H9 (cell line): ENCODE measurements around the gene CDH4. TPM values are rescaled to one million over a fixed set of nuclear protein-coding genes. Genes with fewer than 3 reads are reported as not detected.

ENCODE experiments used
- DNase-seq: peaks from one replicate; pipeline ENCODE4 v3.0.0-alpha.2; 2017
- H2AFZ ChIP-seq: one replicate; pipeline ENCODE4 v1.6.1; 2013; ENCODE audit warnings: mild to moderate bottlenecking, low read length, control low read depth, moderate library complexity
- H2AK5ac ChIP-seq: 2 replicates; pipeline ENCODE4 v1.6.1; 2013; ENCODE audit warnings: low read length, control low read depth, mixed read lengths; ENCODE audit not compliant: insufficient read length
- H2BK120ac ChIP-seq: one replicate; pipeline ENCODE4 v1.6.1; 2013; ENCODE audit warnings: low read depth, mild to moderate bottlenecking, low read length, control low read depth, inconsistent platforms; ENCODE audit not compliant: poor library complexity, severe bottlenecking
- H2BK12ac ChIP-seq: 2 replicates; pipeline ENCODE4 v1.6.1; 2013; ENCODE audit warnings: low read length, control low read depth, mixed read lengths, low read depth; ENCODE audit not compliant: insufficient read length
- H2BK15ac ChIP-seq: 2 replicates; pipeline ENCODE4 v1.6.1; 2013; ENCODE audit warnings: low read depth, low read length, control low read depth
- H2BK20ac ChIP-seq: one replicate; pipeline ENCODE4 v1.6.1; 2013; ENCODE audit warnings: low read depth, mild to moderate bottlenecking, low read length, control low read depth, inconsistent platforms; ENCODE audit not compliant: poor library complexity, severe bottlenecking
- H2BK5ac ChIP-seq: 2 replicates; pipeline ENCODE4 v1.6.1; 2013; ENCODE audit warnings: low read length, control low read depth, mixed read lengths; ENCODE audit not compliant: insufficient read length
- H3K14ac ChIP-seq: 2 replicates; pipeline ENCODE4 v1.6.1; 2013; ENCODE audit warnings: low read length, control low read depth; ENCODE audit not compliant: insufficient read depth
- H3K18ac ChIP-seq: 2 replicates; pipeline ENCODE4 v1.6.1; 2013; ENCODE audit warnings: low read depth, mild to moderate bottlenecking, mixed read lengths, low read length, control low read depth; ENCODE audit not compliant: insufficient read length
- H3K23ac ChIP-seq: 2 replicates; pipeline ENCODE4 v1.6.1; 2013; ENCODE audit warnings: low read length, control low read depth, mixed read lengths, low read depth; ENCODE audit not compliant: insufficient read length
- H3K23me2 ChIP-seq: 2 replicates; pipeline ENCODE4 v1.6.1; 2013; ENCODE audit warnings: low read depth, mild to moderate bottlenecking, mixed read lengths, low read length, control low read depth; ENCODE audit not compliant: insufficient read length, poor library complexity, severe bottlenecking
- H3K27ac ChIP-seq: 2 replicates; pipeline ENCODE4 v1.5.1; 2013; ENCODE audit warnings: low read length, control low read depth, mixed read lengths, low read depth; ENCODE audit not compliant: insufficient read length
- H3K27me3 ChIP-seq: 2 replicates; pipeline ENCODE4 v1.6.1; 2013; ENCODE audit warnings: low read length, control low read depth, inconsistent platforms; ENCODE audit not compliant: insufficient read depth
- H3K4ac ChIP-seq: 2 replicates; pipeline ENCODE4 v1.6.1; 2013; ENCODE audit warnings: low read depth, mild to moderate bottlenecking, control low read depth, inconsistent platforms, low read length, moderate library complexity
- H3K4me1 ChIP-seq: 2 replicates; pipeline ENCODE4 v1.6.1; 2013; ENCODE audit warnings: low read length, control low read depth, inconsistent platforms; ENCODE audit not compliant: insufficient read depth
- H3K4me2 ChIP-seq: 2 replicates; pipeline ENCODE4 v1.6.1; 2013; ENCODE audit warnings: low read length, control low read depth, mixed read lengths; ENCODE audit not compliant: insufficient read length, insufficient read depth
- H3K56ac ChIP-seq: 2 replicates; pipeline ENCODE4 v1.6.1; 2013; ENCODE audit warnings: low read depth, mild to moderate bottlenecking, mixed read lengths, low read length, control low read depth; ENCODE audit not compliant: insufficient read length
- H3K79me1 ChIP-seq: 2 replicates; pipeline ENCODE4 v1.6.1; 2013; ENCODE audit warnings: low read depth, mild to moderate bottlenecking, moderate library complexity, low read length, control low read depth, inconsistent platforms; ENCODE audit not compliant: insufficient read depth, poor library complexity, severe bottlenecking
- H3K79me2 ChIP-seq: 2 replicates; pipeline ENCODE4 v1.6.1; 2013; ENCODE audit warnings: low read length, control low read depth, inconsistent platforms; ENCODE audit not compliant: insufficient read depth
- H3K9ac ChIP-seq: 2 replicates; pipeline ENCODE4 v1.6.1; 2013; ENCODE audit warnings: low read length, control low read depth, mixed read lengths; ENCODE audit not compliant: insufficient read length; ENCODE audit errors: extremely low read depth
- H3K9me3 ChIP-seq: one replicate; pipeline ENCODE4 v1.6.1; 2013; ENCODE audit warnings: low read depth, low read length, inconsistent platforms; ENCODE audit not compliant: control insufficient read depth
- H3T11ph ChIP-seq: one replicate; pipeline ENCODE4 v1.6.1; 2013; ENCODE audit warnings: mild to moderate bottlenecking, low read length, control low read depth, inconsistent platforms
- H4K20me1 ChIP-seq: one replicate; pipeline ENCODE4 v1.6.1; 2013; ENCODE audit not compliant: control insufficient read depth, insufficient read length, insufficient read depth
- H4K5ac ChIP-seq: 2 replicates; pipeline ENCODE4 v1.6.1; 2013; ENCODE audit warnings: low read depth, mild to moderate bottlenecking, mixed read lengths, low read length, control low read depth; ENCODE audit not compliant: insufficient read length
- H4K8ac ChIP-seq: replicated peaks from 2 replicates; pipeline ENCODE4 v1.6.1; 2013; ENCODE audit warnings: low read length, control low read depth, mixed read lengths, low read depth; ENCODE audit not compliant: insufficient read length
- H4K91ac ChIP-seq: 2 replicates; pipeline ENCODE4 v1.6.1; 2013; ENCODE audit warnings: low read depth, mild to moderate bottlenecking, moderate library complexity, mixed read lengths, low read length, control low read depth; ENCODE audit not compliant: insufficient read length
- H3K27ac Mint-ChIP-seq, 3 experiments: 2 replicates in 2 of 3; 3 replicates in 1 of 3; pipeline ENCODE4 v1.8.0; 2020 to 2021; ENCODE audit warnings: mixed read lengths in 3 of 3, mild to moderate bottlenecking in 1 of 3, moderate library complexity in 1 of 3
- H3K27me3 Mint-ChIP-seq: 2 replicates; pipeline ENCODE4 v1.8.0; 2021; ENCODE audit warnings: low read depth, mild to moderate bottlenecking, moderate library complexity, mixed read lengths
- H3K36me3 Mint-ChIP-seq, 3 experiments: 2 replicates in 2 of 3; 3 replicates in 1 of 3; pipeline ENCODE4 v1.8.0; 2020 to 2021; ENCODE audit warnings: low read depth in 3 of 3, mixed read lengths in 3 of 3; ENCODE audit not compliant: insufficient read depth in 1 of 3
- H3K4me1 Mint-ChIP-seq, 2 experiments: 2 replicates each; pipeline ENCODE4 v1.8.0; 2020; ENCODE audit warnings: mixed read lengths in 2 of 2
- H3K4me3 Mint-ChIP-seq, 2 experiments: 2 replicates in 1 of 2; 3 replicates in 1 of 2; pipeline ENCODE4 v1.8.0; 2020 to 2021; ENCODE audit warnings: mild to moderate bottlenecking in 2 of 2, mixed read lengths in 2 of 2, moderate library complexity in 1 of 2
- H3K9me3 Mint-ChIP-seq, 2 experiments: 2 replicates in 1 of 2; 3 replicates in 1 of 2; pipeline ENCODE4 v1.8.0; 2020; ENCODE audit warnings: mild to moderate bottlenecking in 2 of 2, mixed read lengths in 2 of 2, moderate library complexity in 1 of 2
- CTCF ChIP-seq: fragments of 200-600 bp; sonication (generic); conservative IDR thresholded peaks from 3 replicates; pipeline ENCODE4 v1.8.0; 2021; ENCODE audit warnings: antibody characterized with exemption, mild to moderate bottlenecking
- WGBS: extraction: QIAGEN DNeasy Blood & Tissue Kit; methylation state at CpG from one replicate; pipeline ENCODE4 v1.1.7; 2013; ENCODE audit warnings: missing lambda C conversion rate, low lambda C conversion rate, mixed read lengths; ENCODE audit not compliant: insufficient read length; ENCODE audit errors: extremely low coverage; 5-methylcytosine and 5-hydroxymethylcytosine counted together
- total RNA-seq: library from RNA; stranded (reverse); gene quantifications from 2 replicates; pipeline ENCODE4 v1.2.1, GENCODE V29; 2021

The CDH4 gene
- total RNA-seq, 1 experiment from 2014 or later, result 3.0 TPM

- Histone ChIP-seq H4K5ac (no peak overlapping the region), H3K23ac (no peak overlapping the region), H3K79me1 (no peaks in the 10 kb centered on the region), H2BK15ac (no peak overlapping the region), H4K8ac (no peak overlapping the region), H3K56ac (no peak overlapping the region), H3K18ac (no peak overlapping the region), H2BK120ac (no peak overlapping the region), H3K4me1 (no peaks in the 10 kb centered on the region; the same call in 1 of the 2 replicates), H3T11ph (no peak overlapping the region), H3K4me2 (no peak overlapping the region), H2BK12ac (no peak overlapping the region), H4K20me1 (no peaks in the 10 kb centered on the region), H4K91ac (no peak overlapping the region), H2AFZ (no peak overlapping the region), H3K14ac (no peak overlapping the region), H3K27me3 (peaks cover 7% of the 10 kb centered on the region; the same call in 1 of the 2 replicates), H3K27ac (no peak overlapping the region), H3K9me3 (no peaks in the 10 kb centered on the region), H2BK5ac (no peak overlapping the region), H3K4ac (no peak overlapping the region), H2BK20ac (no peak overlapping the region), H3K23me2 (no peaks in the 10 kb centered on the region), H3K9ac (no peak overlapping the region), H3K79me2 (no peaks in the 10 kb centered on the region), H2AK5ac (no peak overlapping the region)
- no peak for TF ChIP-seq CTCF
- Mint-ChIP-seq H3K9me3 (no peaks in the 10 kb centered on the region; a peak in 2 of 5 replicates), H3K36me3 (no peaks in the 10 kb centered on the region), H3K4me3 (no peak overlapping the region), H3K27me3 (peaks cover 86% of the 10 kb centered on the region), H3K4me1 (peaks cover 8 to 11% of the 10 kb centered on the region in 2 experiments; a peak in 3 of 4 replicates), H3K27ac (no peak overlapping the region)
- WGBS, result no CpG with 5 or more reads among the region's 5 CpGs
- no peak for DNase-seq
Observed at GRCh38 chr20:61682114-61682995, 430.3 kb downstream of the CDH4 start.
